Psoas muscle (tissue), 8 donors: ENCODE measurements around the gene MED22. TPM values are rescaled to one million over a fixed set of nuclear protein-coding genes. Genes with fewer than 3 reads are reported as not detected.
A peak's percentile ranks its signal among the peaks of the same experiment; 100 is the strongest.

Experiments used
- ATAC-seq, 4 donors: fragments of 200-7000 bp; cut with Tn5 transposase; one replicate each; pipeline ENCODE4 v1.9.1; 2020; ENCODE audit warnings: moderate library complexity in 3 of 4, mild to moderate bottlenecking in 2 of 4
- DNase-seq, 2 donors: peaks; one replicate each; pipeline ENCODE4 v3.0.0-alpha.2; 2020
- H3K27ac ChIP-seq: fragments of 200-600 bp; one replicate; pipeline ENCODE4 v1.8.0; 2022
- H3K27me3 ChIP-seq, 3 donors: fragments of 200-600 bp in 1 of 3; one replicate each; pipeline versions ENCODE4 v1.6.1 to v1.8.0; 2013 to 2022; ENCODE audit warnings: low read length in 2 of 3, mild to moderate bottlenecking in 2 of 3, moderate library complexity in 1 of 3; ENCODE audit not compliant: insufficient read depth in 3 of 3
- H3K36me3 ChIP-seq, 2 donors: fragments of 200-600 bp in 1 of 2; one replicate each; pipeline versions ENCODE4 v1.6.1 to v1.8.0; 2013 to 2022; ENCODE audit warnings: low read depth in 1 of 2, mild to moderate bottlenecking in 1 of 2, moderate library complexity in 1 of 2; ENCODE audit not compliant: insufficient read depth in 1 of 2
- H3K4me1 ChIP-seq: fragments of 200-600 bp; one replicate; pipeline ENCODE4 v1.8.0; 2022
- H3K4me3 ChIP-seq: fragments of 200-600 bp; one replicate; pipeline ENCODE4 v1.8.0; 2022; ENCODE audit warnings: mild to moderate bottlenecking
- H3K9me3 ChIP-seq: fragments of 200-600 bp; one replicate; pipeline ENCODE4 v1.8.0; 2022
- WGBS, 3 donors: extraction: QIAGEN DNeasy Blood & Tissue Kit; methylation state at CpG; one replicate each; pipeline versions ENCODE4 v1.1.6 to v1.1.7; 2013; 5-methylcytosine and 5-hydroxymethylcytosine counted together
- intact Hi-C, 2 donors: fragments of 100-400 bp; cut with DNase I; formaldehyde crosslinking; loops; one replicate each; pipeline versions ENCODE4 v1.11.0 to v1.14.2; 2022
- polyA plus RNA-seq, 3 donors: library from polyadenylated mRNA; stranded (reverse); fragments of 200-250 nt; gene quantifications; one replicate each; pipeline ENCODE4 v1.2.3, GENCODE V29; 2013
- total RNA-seq, 4 donors: library from RNA; stranded (reverse); fragmentation: NEBNext Ultra II Directional in 2 of 4; extraction: Animal tissue kit (Norgen Biotek cat#: 25700) in 2 of 4; gene quantifications; one replicate each; pipeline versions ENCODE4 v1.2.1 to v1.2.4, GENCODE V29; 2021 to 2023
- TF ChIP-seq, protein P1 (sequence below): fragments of 200-600 bp; IDR thresholded peaks from one replicate; pipeline ENCODE4 v1.8.0; 2022; ENCODE audit warnings: antibody characterized with exemption
- donor health status: healthy with polysubstance abuse.
- donor health status: DM: no; HTN: no; CAD: no; lungs with moderate emphysema.
- donor health status: Bipolar disorder and iron deficiency.
- donor health status: healthy.
- donor health status: DM: yes; HTN: yes; CAD: no.
- donor health status: DM: no; HTN: no; CAD: no.
- donor health status: DM: no; HTN: no; CAD: no.
- donor health status: DM: yes; HTN: yes; CAD: no.

Gene MED22
- total and polyA plus RNA-seq, 7 donors: 7.5 to 43.5 (median 14.4) TPM

DNA sequence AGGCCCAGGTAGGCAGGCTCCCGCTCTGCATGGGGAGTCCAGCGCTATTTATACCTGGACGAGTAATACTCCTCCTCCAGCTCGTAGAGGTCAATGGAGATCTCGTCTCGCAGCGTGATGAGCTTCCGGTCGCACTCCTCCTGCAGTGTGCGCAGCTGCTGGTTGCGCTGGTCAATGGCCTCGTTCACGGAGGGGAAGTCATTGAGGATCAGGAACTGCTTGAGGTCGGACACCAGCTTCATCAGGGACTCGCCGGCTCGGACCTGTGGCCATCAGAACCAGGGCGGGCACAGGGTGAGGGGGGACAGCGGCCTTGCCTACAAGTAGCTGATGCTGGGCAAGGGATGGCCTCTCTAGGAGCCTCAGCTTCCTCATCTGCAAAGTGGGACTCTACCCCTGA, 3.9 kb downstream of the MED22 start:
- H3K27me3 ChIP-seq: no peaks in the 10 kb centered on the region
- intact Hi-C loops: no loop called here
- no peak overlapping the region for H3K4me3 ChIP-seq
- ATAC-seq (no peak), DNase-seq (no peak)
- H3K9me3 ChIP-seq: no peaks in the 10 kb centered on the region
- H3K4me1 ChIP-seq: peaks cover 26% of the 10 kb centered on the region
- TF ChIP-seq, protein P1, sequence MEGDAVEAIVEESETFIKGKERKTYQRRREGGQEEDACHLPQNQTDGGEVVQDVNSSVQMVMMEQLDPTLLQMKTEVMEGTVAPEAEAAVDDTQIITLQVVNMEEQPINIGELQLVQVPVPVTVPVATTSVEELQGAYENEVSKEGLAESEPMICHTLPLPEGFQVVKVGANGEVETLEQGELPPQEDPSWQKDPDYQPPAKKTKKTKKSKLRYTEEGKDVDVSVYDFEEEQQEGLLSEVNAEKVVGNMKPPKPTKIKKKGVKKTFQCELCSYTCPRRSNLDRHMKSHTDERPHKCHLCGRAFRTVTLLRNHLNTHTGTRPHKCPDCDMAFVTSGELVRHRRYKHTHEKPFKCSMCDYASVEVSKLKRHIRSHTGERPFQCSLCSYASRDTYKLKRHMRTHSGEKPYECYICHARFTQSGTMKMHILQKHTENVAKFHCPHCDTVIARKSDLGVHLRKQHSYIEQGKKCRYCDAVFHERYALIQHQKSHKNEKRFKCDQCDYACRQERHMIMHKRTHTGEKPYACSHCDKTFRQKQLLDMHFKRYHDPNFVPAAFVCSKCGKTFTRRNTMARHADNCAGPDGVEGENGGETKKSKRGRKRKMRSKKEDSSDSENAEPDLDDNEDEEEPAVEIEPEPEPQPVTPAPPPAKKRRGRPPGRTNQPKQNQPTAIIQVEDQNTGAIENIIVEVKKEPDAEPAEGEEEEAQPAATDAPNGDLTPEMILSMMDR: no peak
- 93 to 96% (median 94%) methylated on average over 19 of the region's 19 CpGs for WGBS, 3 donors
- no peak overlapping the region for H3K27ac ChIP-seq
- peaks cover 13 to 79% of the 10 kb centered on the region in 2 donors for H3K36me3 ChIP-seq

DNA sequence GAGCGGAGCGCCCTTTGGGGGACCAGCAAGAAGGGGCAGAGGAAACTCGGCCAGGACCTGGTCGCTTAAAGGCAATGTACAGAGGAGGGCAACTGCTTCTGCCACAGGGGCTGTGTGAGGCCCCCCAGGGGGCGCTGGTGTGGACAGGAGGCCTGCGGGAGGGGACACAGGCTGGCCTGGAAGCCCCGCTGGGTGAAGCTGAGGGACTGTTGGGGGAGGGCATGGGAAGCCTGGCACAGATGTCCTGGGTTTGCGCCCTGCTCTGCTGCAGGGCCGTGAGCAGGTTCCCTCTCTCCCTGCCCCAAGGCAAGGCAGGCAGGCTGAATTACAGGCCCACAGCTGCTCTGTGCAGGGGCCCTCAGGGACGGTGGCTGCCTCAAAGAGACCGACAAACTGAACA, 5.4 kb downstream of the MED22 start:
- ATAC-seq (no peak), DNase-seq (no peak)
- H3K9me3 ChIP-seq: no peaks in the 10 kb centered on the region
- H3K36me3 ChIP-seq: peaks cover 13 to 79% of the 10 kb centered on the region in 2 donors
- no peak overlapping the region for H3K4me3 ChIP-seq
- H3K27me3 ChIP-seq: no peaks in the 10 kb centered on the region
- TF ChIP-seq, protein P1: no peak
- intact Hi-C loops: no loop called here
- WGBS, 3 donors: 64 to 74% (median 67%) methylated on average over 10 to 11 of the region's 11 CpGs
- H3K27ac ChIP-seq: no peak overlapping the region
- peaks cover 26% of the 10 kb centered on the region for H3K4me1 ChIP-seq

DNA sequence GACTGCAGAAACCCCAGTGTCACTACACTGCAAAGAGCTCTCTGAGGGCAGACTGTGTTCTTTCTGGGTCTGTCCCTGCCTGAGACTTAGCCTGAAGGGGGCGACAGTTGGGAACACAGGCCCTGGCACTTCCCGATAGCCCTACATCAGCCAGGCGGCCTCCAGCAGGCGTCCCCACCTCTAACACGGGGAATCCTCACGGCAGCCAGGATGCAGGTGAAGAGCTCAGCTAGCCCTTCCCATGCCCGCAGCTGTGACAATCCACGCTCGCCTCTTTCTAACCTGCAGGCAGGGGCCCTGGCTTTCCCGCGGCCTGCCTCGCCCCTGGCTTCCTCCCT, 5.9 kb downstream of the MED22 start:
- H3K4me3 ChIP-seq: no peak overlapping the region
- ATAC-seq: peak in 1 of 4 donors; percentile 4
- no peak overlapping the region for H3K27ac ChIP-seq
- intact Hi-C loops: no loop called here
- DNase-seq: no peak
- H3K27me3 ChIP-seq: no peaks in the 10 kb centered on the region
- H3K9me3 ChIP-seq: no peaks in the 10 kb centered on the region
- 75 to 81% (median 78%) methylated on average over 12 of the region's 12 CpGs for WGBS, 3 donors
- H3K4me1 ChIP-seq: peaks cover 25% of the 10 kb centered on the region
- TF ChIP-seq, protein P1: no peak
- H3K36me3 ChIP-seq: peaks cover 13 to 79% of the 10 kb centered on the region in 2 donors

DNA sequence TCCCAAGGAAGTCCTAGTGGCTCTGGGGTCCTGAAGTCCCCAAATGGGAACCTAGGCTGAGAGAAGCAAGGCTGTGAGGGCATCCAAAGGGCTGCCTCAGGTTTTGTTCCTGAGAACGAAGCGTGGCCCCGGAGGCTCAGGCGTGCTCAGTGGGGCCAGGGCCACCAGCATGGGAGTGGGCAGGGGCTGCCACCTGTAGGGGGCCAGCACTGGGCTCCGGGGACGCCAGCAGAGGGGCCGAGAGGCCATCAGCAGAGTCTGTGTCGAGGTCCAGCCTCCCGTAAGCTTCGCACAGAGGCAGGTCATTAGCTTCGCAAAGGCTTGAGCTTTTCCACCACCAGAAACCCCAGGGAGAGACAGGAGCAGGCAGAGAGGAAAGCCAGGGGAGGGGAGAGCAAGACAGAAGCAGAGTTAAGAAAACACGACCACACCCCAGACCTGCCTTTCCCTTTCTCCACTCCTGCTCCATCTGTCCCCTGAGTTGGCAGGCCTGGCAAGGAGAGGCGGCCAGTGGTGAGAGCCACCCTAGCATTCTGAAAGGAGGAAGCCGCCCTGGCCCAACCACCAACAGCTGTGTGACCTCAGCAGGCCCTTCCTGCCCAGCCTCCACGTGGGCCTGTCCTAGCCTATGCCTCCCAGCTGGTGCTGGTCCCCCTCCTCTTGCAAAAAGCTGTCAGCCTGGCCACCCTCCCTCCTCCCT, 6.4 kb downstream of the MED22 start:
- peak in 3 of 4 donors; percentile 21 to 50 (median 26) for ATAC-seq
- Histone ChIP-seq H3K27ac (no peak overlapping the region), H3K9me3 (no peaks in the 10 kb centered on the region), H3K4me3 (no peak overlapping the region), H3K36me3 (peaks cover 13 to 79% of the 10 kb centered on the region in 2 donors), H3K4me1 (peaks cover 20% of the 10 kb centered on the region), H3K27me3 (no peaks in the 10 kb centered on the region)
- DNase-seq: peak; percentile 61 to 74
- TF ChIP-seq, protein P1: no peak
- 75 to 80% (median 75%) methylated on average over 15 of the region's 15 CpGs for WGBS, 3 donors
- intact Hi-C loops: no loop called here

DNA sequence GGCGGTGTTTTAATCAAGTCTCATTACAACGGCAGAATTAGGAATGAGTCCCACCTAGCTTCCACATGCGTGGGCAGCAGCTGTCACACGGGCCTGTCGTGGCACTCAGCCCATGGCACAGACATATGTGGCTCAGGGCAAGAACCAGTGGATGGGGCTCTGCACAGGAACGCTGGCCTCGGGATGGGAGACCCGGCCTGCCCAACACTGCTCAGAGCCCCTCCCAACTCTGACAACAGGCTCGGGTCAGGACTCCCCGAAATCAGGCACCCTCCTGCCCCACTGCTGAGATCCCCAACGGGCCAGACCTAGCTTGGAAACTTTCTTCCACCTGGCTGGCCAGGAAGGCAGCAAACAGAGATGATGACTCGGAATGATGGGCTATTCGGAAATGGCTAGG, 7.0 kb downstream of the MED22 start:
- no peak overlapping the region for H3K27ac ChIP-seq
- H3K36me3 ChIP-seq: peaks cover 13 to 74% of the 10 kb centered on the region in 2 donors
- intact Hi-C loops: no loop called here
- WGBS, 3 donors: 63 to 71% (median 70%) methylated on average over 13 of the region's 13 CpGs
- no peak overlapping the region for H3K4me3 ChIP-seq
- no peak for ATAC-seq
- H3K9me3 ChIP-seq: no peaks in the 10 kb centered on the region
- H3K4me1 ChIP-seq: peaks cover 14% of the 10 kb centered on the region
- H3K27me3 ChIP-seq: no peaks in the 10 kb centered on the region
- TF ChIP-seq, protein P1: no peak
- no peak for DNase-seq
